NCI-H524 (cell line): ENCODE data around the gene PLXNA2.

Experiments
- DNase-seq, 2 experiments: peaks; one replicate each; lab custom pipeline; 2025; lab: John Stamatoyannopoulos, UW

The PLXNA2 gene

GRCh38 chr1:208181364-208181763 lies 62.8 kb downstream of the PLXNA2 start:
- DNase-seq = no peak

GRCh38 chr1:208180421-208180820 lies 63.8 kb downstream of the PLXNA2 start:
- no peak for DNase-seq

- no peak for DNase-seq
These were observed 64.2 kb downstream of the PLXNA2 start for GRCh38 chr1:208179961-208180409.

GRCh38 chr1:208179263-208179816 lies 64.8 kb downstream of the PLXNA2 start:
- no peak for DNase-seq

- peak in 1 of 2 experiments; percentile 27 for DNase-seq
These were observed 66.1 kb downstream of the PLXNA2 start for GRCh38 chr1:208178091-208178529.

- peak in 1 of 2 experiments; percentile 75 for DNase-seq
These were observed 66.5 kb downstream of the PLXNA2 start for GRCh38 chr1:208177656-208178055.

GRCh38 chr1:208176649-208177048 lies 67.5 kb downstream of the PLXNA2 start:
- no peak for DNase-seq

- no peak for DNase-seq
These were observed 68.7 kb downstream of the PLXNA2 start for GRCh38 chr1:208175508-208175895.

GRCh38 chr1:208174731-208175507 lies 69.3 kb downstream of the PLXNA2 start:
- no peak for DNase-seq

GRCh38 chr1:208174200-208174599 lies 70.0 kb downstream of the PLXNA2 start:
- DNase-seq = peak in 1 of 2 experiments; percentile 55

- DNase-seq = peak in 1 of 2 experiments; percentile 59
These were observed 70.4 kb downstream of the PLXNA2 start for GRCh38 chr1:208173749-208174148.

- DNase-seq = no peak
These were observed 71.6 kb downstream of the PLXNA2 start for GRCh38 chr1:208172423-208173145.

- no peak for DNase-seq
These were observed 72.4 kb downstream of the PLXNA2 start for GRCh38 chr1:208171616-208172422.

GRCh38 chr1:208170252-208170651 lies 73.9 kb downstream of the PLXNA2 start:
- peak in 1 of 2 experiments; percentile 16 for DNase-seq

GRCh38 chr1:208169081-208169879 lies 74.9 kb downstream of the PLXNA2 start:
- no peak for DNase-seq

GRCh38 chr1:208167261-208167869 lies 76.8 kb downstream of the PLXNA2 start:
- no peak for DNase-seq

GRCh38 chr1:208166340-208167138 lies 77.6 kb downstream of the PLXNA2 start:
- DNase-seq = no peak

- no peak for DNase-seq
These were observed 78.5 kb downstream of the PLXNA2 start for GRCh38 chr1:208165659-208166058.

GRCh38 chr1:208164609-208165008 lies 79.6 kb downstream of the PLXNA2 start:
- DNase-seq = no peak

- DNase-seq = no peak
These were observed 80.6 kb downstream of the PLXNA2 start for GRCh38 chr1:208163539-208163938.
